ENCODE data around the gene ANKRD12.

Gene ANKRD12

DNA sequence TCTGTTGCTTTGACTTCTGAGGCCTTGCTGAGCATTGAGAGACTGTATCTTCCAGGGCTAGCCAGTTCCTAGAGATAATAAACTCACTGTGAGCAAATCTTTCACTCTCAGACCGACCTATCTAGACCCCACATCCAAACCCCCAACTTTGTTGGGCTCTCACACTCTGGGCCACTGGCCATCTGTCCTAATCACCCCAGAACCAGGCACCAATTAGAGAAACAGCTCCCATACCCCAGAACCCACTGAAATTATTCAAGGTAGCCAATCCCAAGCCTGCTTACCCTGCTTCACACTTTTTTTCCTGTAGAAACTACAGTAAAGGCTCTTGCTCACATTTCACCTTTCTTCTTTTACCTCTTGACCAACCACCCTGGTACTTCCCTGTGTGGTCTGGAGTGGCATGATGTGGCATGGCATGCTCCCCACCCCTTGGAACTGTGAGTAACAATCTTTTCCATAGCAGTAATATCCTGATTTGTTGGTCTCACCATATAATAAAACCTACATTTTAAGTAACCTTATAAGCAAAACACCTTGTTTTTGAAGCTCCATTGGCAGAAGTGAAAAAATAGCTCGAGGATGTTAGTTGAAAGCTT lies 55.2 kb downstream of the ANKRD12 start:
- DNase-seq (ENCODE audit: insufficient read length, low spot score) (no peak), FAIRE-seq (no peak)
- no peak for TF ChIP-seq TAF1 (IDR thresholded peaks at IDR 0.05; ENCODE audit: low read depth, low read length)
- no peak for TF ChIP-seq POLR2A (IDR thresholded peaks at IDR 0.05; ENCODE audit: low read depth, low read length)
- TF ChIP-seq SPI1 (IDR thresholded peaks at IDR 0.05; ENCODE audit: low read depth, low read length): no peak
- TF ChIP-seq POLR2AphosphoS5 (IDR thresholded peaks at IDR 0.05; ENCODE audit: low read depth, low read length): no peak

DNA sequence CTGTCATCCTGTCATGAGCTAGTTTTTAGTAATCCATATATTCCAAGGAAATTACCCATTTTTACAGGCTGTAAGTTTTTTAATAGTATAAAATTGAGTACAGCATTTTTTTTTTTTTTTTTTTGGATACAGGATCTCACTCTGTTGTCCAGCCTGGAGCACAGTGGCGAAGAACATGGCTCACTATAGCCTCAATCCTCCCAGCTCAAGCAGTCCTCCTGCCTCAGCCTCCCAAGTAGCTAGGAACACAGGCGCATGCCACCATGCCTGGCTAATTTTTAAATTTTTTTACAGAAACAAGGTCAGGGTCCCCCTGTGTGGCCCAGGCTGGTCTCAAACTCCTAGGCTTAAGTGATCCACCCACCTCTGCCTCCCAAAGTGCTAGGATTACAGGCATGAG lies 56.5 kb downstream of the ANKRD12 start:
- no peak for DNase-seq (ENCODE audit: insufficient read length, low spot score)
- TF ChIP-seq POLR2A (IDR thresholded peaks at IDR 0.05; ENCODE audit: low read depth, low read length): no peak
- no peak for FAIRE-seq

DNA sequence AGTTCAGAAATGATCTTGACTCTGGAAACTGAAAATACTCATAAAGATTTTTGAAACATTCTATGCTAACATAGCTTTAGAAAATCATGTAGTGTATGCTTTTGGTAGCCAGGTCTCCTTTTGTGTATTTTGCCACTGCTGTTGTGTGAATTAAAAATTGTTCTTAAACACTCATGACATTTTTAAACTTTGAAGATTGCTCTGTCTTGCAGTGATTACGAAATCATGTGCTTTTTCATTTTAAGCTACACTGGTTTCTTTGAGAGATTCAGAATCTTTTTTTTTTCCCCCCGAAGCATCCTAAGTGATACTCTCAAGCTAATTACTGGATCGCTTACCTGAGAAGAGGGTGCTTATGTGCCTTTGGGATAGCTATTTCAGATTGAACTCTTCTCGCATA lies 60.0 kb downstream of the ANKRD12 start:
- no peak for TF ChIP-seq POLR2A (IDR thresholded peaks at IDR 0.05; ENCODE audit: low read depth, low read length)
- no peak for TF ChIP-seq PAX5 (IDR thresholded peaks at IDR 0.05; ENCODE audit: insufficient read depth, low read length, severe bottlenecking)
- TF ChIP-seq SPI1 (IDR thresholded peaks at IDR 0.05; ENCODE audit: low read depth, low read length): no peak
- TF ChIP-seq POLR2AphosphoS5 (IDR thresholded peaks at IDR 0.05; ENCODE audit: low read depth, low read length): no peak
- TF ChIP-seq POU2F2 (IDR thresholded peaks at IDR 0.05; ENCODE audit: low read depth, low read length): no peak
- no peak for TF ChIP-seq TAF1 (IDR thresholded peaks at IDR 0.05; ENCODE audit: low read depth, low read length)
- DNase-seq (ENCODE audit: insufficient read length, low spot score) (no peak), FAIRE-seq (no peak)

DNA sequence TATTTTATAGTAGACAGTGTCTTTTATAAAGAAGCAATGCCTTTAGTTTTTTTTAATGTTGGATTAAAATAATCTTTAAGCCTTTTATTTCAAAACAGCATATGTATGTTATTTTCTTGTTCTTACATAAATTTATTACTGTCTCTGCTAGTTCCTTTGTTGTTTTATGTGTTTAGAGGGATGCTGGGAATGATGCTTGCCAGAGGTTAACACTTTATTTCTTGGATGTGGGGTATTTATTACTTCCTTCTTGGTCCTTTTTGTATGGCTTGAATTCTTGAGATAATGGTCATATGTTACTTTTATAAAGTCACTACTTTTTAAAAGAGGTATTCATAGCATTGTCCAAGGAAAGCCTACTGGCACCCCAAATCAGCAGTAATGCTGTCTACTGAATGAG lies 63.1 kb downstream of the ANKRD12 start:
- FAIRE-seq: no peak
- TF ChIP-seq POU2F2 (IDR thresholded peaks at IDR 0.05; ENCODE audit: low read depth, low read length): no peak
- no peak for TF ChIP-seq SPI1 (IDR thresholded peaks at IDR 0.05; ENCODE audit: low read depth, low read length)
- TF ChIP-seq POLR2A (IDR thresholded peaks at IDR 0.05; ENCODE audit: low read depth, low read length): no peak
- TF ChIP-seq POLR2AphosphoS5 (IDR thresholded peaks at IDR 0.05; ENCODE audit: low read depth, low read length): no peak
- TF ChIP-seq TAF1 (IDR thresholded peaks at IDR 0.05; ENCODE audit: low read depth, low read length): no peak
- TF ChIP-seq PAX5 (IDR thresholded peaks at IDR 0.05; ENCODE audit: insufficient read depth, low read length, severe bottlenecking): no peak

DNA sequence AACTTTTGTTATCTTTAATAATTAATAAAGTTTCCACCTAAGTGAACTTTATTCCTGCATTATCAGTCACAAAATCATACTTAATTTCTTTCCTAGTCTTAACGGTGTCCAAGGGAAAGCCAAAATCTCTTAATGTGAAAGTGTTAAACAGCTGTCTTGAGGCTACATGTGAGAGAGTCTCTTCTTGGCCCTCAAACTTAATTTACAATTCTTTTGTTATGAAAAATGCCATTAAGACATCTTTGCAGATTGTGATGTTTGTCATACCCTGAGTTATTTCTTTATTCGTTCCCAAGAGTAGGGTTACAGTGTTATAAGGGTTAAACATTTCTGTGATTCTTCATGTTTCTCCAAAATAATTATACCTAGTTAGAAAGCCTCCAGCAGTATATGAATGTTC lies 64.6 kb downstream of the ANKRD12 start:
- no peak for DNase-seq (ENCODE audit: insufficient read length, low spot score)
- TF ChIP-seq POLR2AphosphoS5 (IDR thresholded peaks at IDR 0.05; ENCODE audit: low read depth, low read length): no peak
- no peak for TF ChIP-seq SPI1 (IDR thresholded peaks at IDR 0.05; ENCODE audit: low read depth, low read length)
- no peak for TF ChIP-seq PAX5 (IDR thresholded peaks at IDR 0.05; ENCODE audit: insufficient read depth, low read length, severe bottlenecking)
- no peak for TF ChIP-seq POU2F2 (IDR thresholded peaks at IDR 0.05; ENCODE audit: low read depth, low read length)
- TF ChIP-seq POLR2A (IDR thresholded peaks at IDR 0.05; ENCODE audit: low read depth, low read length): no peak
- no peak for TF ChIP-seq TAF1 (IDR thresholded peaks at IDR 0.05; ENCODE audit: low read depth, low read length)
- FAIRE-seq: no peak

More for the DNA sequence above, 63.1 kb downstream of the ANKRD12 start:
- no peak for DNase-seq (ENCODE audit: insufficient read length, low spot score)

DNA sequence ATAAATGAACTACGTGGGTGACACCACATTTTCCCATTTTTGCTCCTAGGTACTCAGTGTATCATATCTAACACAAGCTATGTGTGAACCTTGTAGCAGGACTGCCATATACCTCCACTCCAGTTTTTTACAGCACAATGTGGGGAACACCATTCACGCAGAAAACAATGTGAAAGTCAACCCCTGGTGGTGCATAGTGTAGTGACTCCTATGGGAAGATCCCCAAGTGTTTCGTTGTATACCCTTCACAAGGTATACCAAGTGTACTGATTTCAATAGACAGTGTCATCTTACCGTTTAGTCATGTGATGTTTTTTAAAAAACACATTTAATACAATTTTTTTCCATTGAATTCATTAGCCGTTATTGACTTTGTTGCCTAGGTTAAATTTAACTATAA lies 68.1 kb downstream of the ANKRD12 start:
- TF ChIP-seq PAX5 (IDR thresholded peaks at IDR 0.05; ENCODE audit: insufficient read depth, low read length, severe bottlenecking) (no peak), POLR2AphosphoS5 (IDR thresholded peaks at IDR 0.05; ENCODE audit: low read depth, low read length) (no peak), POLR2A (IDR thresholded peaks at IDR 0.05; ENCODE audit: low read depth, low read length) (no peak), TAF1 (IDR thresholded peaks at IDR 0.05; ENCODE audit: low read depth, low read length) (no peak), POU2F2 (IDR thresholded peaks at IDR 0.05; ENCODE audit: low read depth, low read length) (no peak), SPI1 (IDR thresholded peaks at IDR 0.05; ENCODE audit: low read depth, low read length) (no peak)
- FAIRE-seq (peak; percentile 61), DNase-seq (ENCODE audit: insufficient read length, low spot score) (no peak)

DNA sequence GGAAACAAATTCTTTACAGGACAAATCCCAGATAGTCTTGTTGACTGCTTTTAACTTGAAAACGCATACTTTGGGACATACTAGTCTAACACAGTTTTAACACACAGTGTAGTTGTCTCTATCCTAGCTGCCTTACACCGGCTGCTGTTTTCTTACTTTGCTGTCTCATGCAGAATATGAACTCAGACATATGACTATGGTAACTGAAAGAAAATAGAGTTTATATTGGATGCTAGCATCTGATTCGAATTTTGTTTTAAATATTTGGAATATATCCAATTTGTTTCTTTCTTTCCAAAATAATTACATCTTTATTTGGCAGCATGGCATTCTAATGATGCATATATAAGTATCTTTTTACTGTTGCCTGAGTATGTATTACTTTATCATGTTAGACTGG lies 69.8 kb downstream of the ANKRD12 start:
- TF ChIP-seq SPI1 (IDR thresholded peaks at IDR 0.05; ENCODE audit: low read depth, low read length) (no peak), POLR2A (IDR thresholded peaks at IDR 0.05; ENCODE audit: low read depth, low read length) (no peak), POLR2AphosphoS5 (IDR thresholded peaks at IDR 0.05; ENCODE audit: low read depth, low read length) (no peak), POU2F2 (IDR thresholded peaks at IDR 0.05; ENCODE audit: low read depth, low read length) (no peak), TAF1 (IDR thresholded peaks at IDR 0.05; ENCODE audit: low read depth, low read length) (no peak), PAX5 (IDR thresholded peaks at IDR 0.05; ENCODE audit: insufficient read depth, low read length, severe bottlenecking) (no peak)
- no peak for FAIRE-seq
- DNase-seq (ENCODE audit: insufficient read length, low spot score): no peak

DNA sequence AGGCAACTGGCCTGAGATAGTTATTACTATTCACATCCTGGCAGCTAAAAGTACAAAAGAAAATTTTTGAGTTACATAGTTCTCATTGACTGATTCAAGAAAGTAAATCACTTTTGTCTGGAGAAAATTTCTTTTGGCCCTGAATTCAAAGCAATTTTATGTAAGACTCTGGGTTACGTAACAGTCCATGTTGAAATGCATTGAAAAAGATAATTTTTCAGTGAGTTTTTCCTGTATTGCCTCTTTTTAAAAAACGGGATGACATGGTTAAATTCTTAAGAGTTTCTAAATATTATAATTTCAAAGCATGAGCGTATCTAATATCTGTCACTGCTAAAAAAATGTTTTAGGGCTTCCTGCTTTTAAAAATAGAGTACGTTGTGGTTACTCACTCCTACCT lies 72.7 kb downstream of the ANKRD12 start:
- DNase-seq (ENCODE audit: insufficient read length, low spot score) (no peak), FAIRE-seq (no peak)
- no peak for TF ChIP-seq TAF1 (IDR thresholded peaks at IDR 0.05; ENCODE audit: low read depth, low read length)
- TF ChIP-seq PAX5 (IDR thresholded peaks at IDR 0.05; ENCODE audit: insufficient read depth, low read length, severe bottlenecking): no peak
- TF ChIP-seq POU2F2 (IDR thresholded peaks at IDR 0.05; ENCODE audit: low read depth, low read length): no peak
- no peak for TF ChIP-seq POLR2A (IDR thresholded peaks at IDR 0.05; ENCODE audit: low read depth, low read length)
- TF ChIP-seq SPI1 (IDR thresholded peaks at IDR 0.05; ENCODE audit: low read depth, low read length): no peak
- no peak for TF ChIP-seq POLR2AphosphoS5 (IDR thresholded peaks at IDR 0.05; ENCODE audit: low read depth, low read length)

DNA sequence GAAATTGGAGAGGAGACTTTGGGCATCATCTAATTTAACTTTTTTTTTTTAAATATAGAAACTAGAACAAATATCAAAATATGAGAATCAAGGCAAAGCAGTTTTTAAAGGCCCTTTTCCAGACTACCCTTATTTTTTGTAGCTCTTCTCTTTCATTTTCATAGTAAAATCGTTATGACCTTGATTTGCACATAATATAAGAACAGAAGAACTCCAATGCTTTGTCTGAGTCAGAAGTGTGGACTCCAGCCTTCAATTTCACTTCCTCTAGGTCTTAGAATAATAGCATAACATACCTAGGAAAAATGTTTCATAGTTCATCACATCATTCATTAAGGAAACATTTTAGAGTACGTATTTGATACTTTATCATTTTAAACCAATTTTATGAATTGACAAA lies 74.4 kb downstream of the ANKRD12 start:
- no peak for DNase-seq (ENCODE audit: insufficient read length, low spot score)

DNA sequence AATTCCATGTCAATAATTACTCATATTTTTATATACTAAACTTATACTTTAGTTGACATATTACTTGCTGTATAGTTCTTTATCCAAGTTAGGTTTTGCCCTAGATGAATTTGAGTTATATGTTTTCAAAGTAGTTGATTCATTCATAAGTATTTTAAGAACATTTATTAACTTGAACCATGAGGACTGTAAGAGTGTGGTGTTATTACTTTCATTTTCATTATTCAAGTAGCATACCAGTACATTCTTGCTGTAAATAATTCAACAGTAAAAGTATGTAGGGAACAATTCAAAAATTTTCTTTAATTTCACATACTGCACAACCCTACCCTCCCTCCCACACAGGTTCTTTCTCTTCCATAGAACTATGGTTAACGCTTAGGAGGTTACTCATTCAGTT lies 75.4 kb downstream of the ANKRD12 start:
- TF ChIP-seq PAX5 (IDR thresholded peaks at IDR 0.05; ENCODE audit: insufficient read depth, low read length, severe bottlenecking): no peak
- no peak for TF ChIP-seq POU2F2 (IDR thresholded peaks at IDR 0.05; ENCODE audit: low read depth, low read length)
- TF ChIP-seq TAF1 (IDR thresholded peaks at IDR 0.05; ENCODE audit: low read depth, low read length): no peak
- no peak for TF ChIP-seq POLR2A (IDR thresholded peaks at IDR 0.05; ENCODE audit: low read depth, low read length)
- no peak for TF ChIP-seq SPI1 (IDR thresholded peaks at IDR 0.05; ENCODE audit: low read depth, low read length)
- TF ChIP-seq POLR2AphosphoS5 (IDR thresholded peaks at IDR 0.05; ENCODE audit: low read depth, low read length): no peak
- FAIRE-seq: no peak
- no peak for DNase-seq (ENCODE audit: insufficient read length, low spot score)

More for the DNA sequence above, 74.4 kb downstream of the ANKRD12 start:
- TF ChIP-seq SPI1 (IDR thresholded peaks at IDR 0.05; ENCODE audit: low read depth, low read length): peak; percentile 72
- no peak for TF ChIP-seq POU2F2 (IDR thresholded peaks at IDR 0.05; ENCODE audit: low read depth, low read length)
- FAIRE-seq: no peak
